ENCODE data around the gene SLC31A1.
"Not testable (repeated sequence)": the region's sequence is repeated elsewhere in the genome, so short reads cannot be mapped to it uniquely, and the experiment has no call there.

SLC31A1 gene

GRCh38 chr9:113267911-113268566, 46.7 kb downstream of the SLC31A1 start:
- FAIRE-seq: no peak

DNA sequence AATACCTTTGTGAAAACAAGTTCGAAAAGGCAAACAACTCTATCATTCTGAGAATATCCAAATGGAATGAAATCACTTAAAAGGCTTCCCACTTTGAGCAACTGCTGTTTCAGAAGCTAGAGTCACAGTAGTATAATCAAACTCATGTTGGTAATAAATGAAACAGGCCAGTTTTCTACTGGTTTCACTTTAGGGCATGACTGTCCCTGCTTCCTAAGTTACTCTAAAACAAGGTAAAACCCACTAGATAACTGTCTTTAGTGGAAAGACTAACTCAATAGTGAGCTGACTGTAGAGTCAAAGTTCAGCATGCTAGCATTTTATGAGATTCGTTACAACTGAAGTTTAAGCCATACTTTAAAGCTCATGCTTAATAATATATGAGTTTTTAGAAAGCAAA, 48.0 kb downstream of the SLC31A1 start:
- no peak for FAIRE-seq

DNA sequence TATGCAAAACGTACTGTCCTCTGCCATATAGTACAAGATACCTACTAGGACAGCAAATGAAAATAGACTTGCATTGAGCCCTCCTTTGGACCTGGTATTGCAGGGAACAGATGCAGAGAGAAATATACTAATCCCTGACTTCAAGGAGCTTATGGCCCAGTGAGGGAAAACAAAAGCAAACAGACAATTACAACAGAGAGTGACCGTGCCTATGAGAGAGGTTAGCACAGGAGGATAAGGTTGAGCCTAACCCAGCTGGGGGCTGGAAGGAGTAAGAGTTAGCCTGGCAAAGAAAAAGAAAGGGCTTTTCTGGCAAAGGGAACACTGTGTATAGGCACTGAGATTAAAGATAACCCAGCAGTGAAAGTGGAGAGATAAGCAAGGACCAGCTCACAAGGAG, 48.5 kb downstream of the SLC31A1 start:
- no peak for FAIRE-seq

- peak; percentile 49 for FAIRE-seq
Measured at GRCh38 chr9:113274474-113275156, 53.3 kb downstream of the SLC31A1 start.

- peak; percentile 96 for FAIRE-seq
Measured at GRCh38 chr9:113275157-113276131, 54.1 kb downstream of the SLC31A1 start, which contains the start of the genes CDC26 and PRPF4. TSS of gene CDC26 (minus strand) at chr9:113275572. CDS start at chr9:113272507, 3,065 bp downstream. TSS of gene PRPF4 (plus strand) at chr9:113275658. CDS start at chr9:113275744, 86 bp downstream.

- FAIRE-seq: no peak
Measured at GRCh38 chr9:113278840-113279239, 57.5 kb downstream of the SLC31A1 start.

DNA sequence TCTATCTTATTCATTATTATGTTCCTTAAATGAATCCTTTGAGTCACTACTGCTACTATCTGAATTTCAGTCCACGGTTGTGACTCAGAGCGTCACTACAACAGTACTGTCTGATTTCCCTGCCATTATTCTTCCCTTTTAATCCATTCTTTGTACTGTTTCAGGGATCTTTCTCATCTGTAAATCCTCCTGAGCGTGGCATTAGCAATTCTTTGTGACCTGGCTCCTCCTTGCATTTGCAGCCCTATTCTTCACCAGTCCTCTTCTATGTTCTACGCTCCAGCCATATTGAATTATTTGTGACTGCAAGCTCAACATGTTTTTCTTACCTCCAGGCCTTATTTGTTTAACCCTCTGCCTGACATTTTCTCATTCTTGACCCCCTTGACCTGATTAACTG, 60.0 kb downstream of the SLC31A1 start:
- no peak for FAIRE-seq

DNA sequence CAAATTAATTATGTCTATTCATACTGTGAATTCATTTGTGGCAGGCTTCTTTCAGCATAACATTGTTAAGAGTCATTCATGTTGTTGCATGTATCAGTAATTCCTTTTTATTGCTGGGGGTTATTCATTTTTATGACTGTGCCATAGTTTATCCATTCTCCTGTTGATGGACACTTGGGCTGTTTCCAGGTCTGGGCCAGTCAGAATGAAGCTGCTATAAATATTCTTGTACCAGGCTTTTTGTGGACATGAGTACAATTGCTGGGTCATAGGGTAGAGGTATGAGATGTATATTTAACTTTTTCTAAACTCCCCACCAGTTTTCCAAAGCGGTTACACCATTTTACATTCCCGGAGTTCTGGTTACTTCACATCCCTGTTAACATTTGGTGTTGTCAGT, 67.7 kb downstream of the SLC31A1 start:
- FAIRE-seq: no peak

- no peak for FAIRE-seq
Measured at GRCh38 chr9:113290052-113290607, 68.8 kb downstream of the SLC31A1 start.

GRCh38 chr9:113293285-113293878, 72.0 kb downstream of the SLC31A1 start:
- no peak for FAIRE-seq

- FAIRE-seq: not testable (repeated sequence)
Measured at GRCh38 chr9:113296247-113296646, 74.9 kb downstream of the SLC31A1 start.

GRCh38 chr9:113296796-113297558, 75.6 kb downstream of the SLC31A1 start:
- FAIRE-seq: no peak

DNA sequence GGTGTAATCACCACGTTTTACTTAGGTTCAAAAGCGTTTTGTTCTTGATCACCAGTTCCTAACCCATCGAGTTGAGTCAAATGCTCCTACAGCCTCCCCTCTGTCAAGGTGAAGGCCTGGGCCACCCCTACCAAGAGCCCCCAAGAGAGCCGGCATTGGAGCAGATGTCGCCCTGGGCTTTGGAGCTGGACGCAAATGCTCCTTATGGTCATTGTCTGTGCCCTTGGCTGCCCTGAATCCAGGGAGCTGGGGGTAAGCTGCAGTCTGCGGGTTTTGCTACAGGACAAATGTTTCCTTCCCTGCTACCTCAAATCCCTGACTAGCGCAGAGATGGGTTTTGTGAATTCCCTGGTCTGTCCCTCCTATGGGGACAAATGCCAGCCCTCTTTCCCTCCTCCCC, 77.0 kb downstream of the SLC31A1 start:
- no peak for FAIRE-seq

GRCh38 chr9:113298924-113299770, 77.8 kb downstream of the SLC31A1 start:
- no peak for FAIRE-seq

- no peak for FAIRE-seq
Measured at GRCh38 chr9:113299800-113300292, 78.5 kb downstream of the SLC31A1 start.

GRCh38 chr9:113301548-113301947, 80.2 kb downstream of the SLC31A1 start:
- no peak for FAIRE-seq

GRCh38 chr9:113302792-113303418, 81.6 kb downstream of the SLC31A1 start, which contains the start of gene RNF183:
TSS of gene RNF183 (minus strand) at chr9:113303376. CDS start at chr9:113298184, 5,192 bp downstream.
- FAIRE-seq: no peak

GRCh38 chr9:113306566-113306965, 85.2 kb downstream of the SLC31A1 start:
- FAIRE-seq: no peak

DNA sequence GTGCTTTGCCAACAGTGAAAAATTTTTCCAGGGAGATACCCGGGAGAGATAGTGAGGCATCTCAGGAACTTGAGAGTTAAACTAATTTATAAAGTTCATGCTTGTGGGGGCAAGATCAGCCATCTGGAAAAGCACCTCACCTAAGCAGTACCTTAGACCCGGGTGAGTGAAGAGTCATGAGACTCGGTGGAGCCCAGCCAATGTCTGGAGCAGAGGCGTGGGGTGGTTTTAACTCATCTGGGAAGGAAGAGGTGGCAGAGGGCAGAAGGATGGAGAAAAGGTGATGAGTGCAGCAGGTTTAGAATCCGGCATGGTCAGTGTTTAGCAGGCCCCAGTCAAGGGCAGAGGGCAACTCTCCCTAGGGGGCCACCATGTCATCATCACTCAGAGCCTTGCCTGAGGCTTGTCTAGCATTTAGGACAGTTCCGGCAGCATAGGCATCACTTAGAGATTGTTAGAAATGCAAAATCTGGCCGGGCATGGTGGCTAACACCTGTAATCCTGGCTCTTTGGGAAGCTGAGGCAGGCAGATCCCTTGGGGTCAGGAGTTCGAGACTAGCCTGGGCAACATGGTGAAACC, 86.1 kb downstream of the SLC31A1 start:
- FAIRE-seq: no peak

Data from A204.1 (cell line).